Cardiac septum (tissue), 1 donor: ENCODE measurements around the gene TUNAR. TPM values are rescaled to one million over a fixed set of nuclear protein-coding genes. Genes with fewer than 3 reads are reported as not detected.

Source experiments
- DNase-seq: peaks from one replicate; pipeline ENCODE4 v3.0.0-alpha.2; 2020; ENCODE audit warnings: low spot score
- intact Hi-C: fragments of 100-400 bp; cut with DNase I; formaldehyde crosslinking; loops from one replicate; pipeline ENCODE4 v1.14.0; 2022
- total RNA-seq: library from RNA; stranded (reverse); fragmentation: NEBNext Ultra II Directional; extraction: Animal tissue kit (Norgen Biotek cat#: 25700); gene quantifications from one replicate; pipeline ENCODE4 v1.2.1, GENCODE V29; 2021
- donor health status: DM: no; HTN: no; CAD: no.

TUNAR gene
- total RNA-seq, 1 donor from 2014 or later, result not detected

- intact Hi-C loops, result no loop called here
These were observed 5.9 kb upstream of the TUNAR start for GRCh38 chr14:95870772-95871171.

GRCh38 chr14:95871531-95871930 lies 5.1 kb upstream of the TUNAR start:
- intact Hi-C loops, result no loop called here
- DNase-seq, result no peak

More at GRCh38 chr14:95870772-95871171, 5.9 kb upstream of the TUNAR start:
- DNase-seq, result no peak

- intact Hi-C loops, result no loop called here
- DNase-seq, result no peak
These were observed 3.9 kb upstream of the TUNAR start for GRCh38 chr14:95872777-95873176.

GRCh38 chr14:95875831-95876760 lies 536 bp upstream of the TUNAR start:
- intact Hi-C loops, result no loop called here
- no peak for DNase-seq

- no peak for DNase-seq
- intact Hi-C loops, result no loop called here
These were observed 1.0 kb downstream of the TUNAR start for GRCh38 chr14:95877633-95878032.

- intact Hi-C loops, result no loop called here
- no peak for DNase-seq
These were observed 7.7 kb downstream of the TUNAR start for GRCh38 chr14:95884377-95884776.

- intact Hi-C loops, result no loop called here
These were observed 8.6 kb downstream of the TUNAR start for GRCh38 chr14:95885278-95885677.

GRCh38 chr14:95885866-95886265 lies 9.2 kb downstream of the TUNAR start:
- intact Hi-C loops, result no loop called here
- DNase-seq, result no peak

More at GRCh38 chr14:95885278-95885677, 8.6 kb downstream of the TUNAR start:
- DNase-seq, result no peak

- DNase-seq, result no peak
- intact Hi-C loops, result no loop called here
These were observed 9.9 kb downstream of the TUNAR start for GRCh38 chr14:95886366-95887056.

GRCh38 chr14:95887351-95887750 lies 10.7 kb downstream of the TUNAR start:
- DNase-seq, result no peak
- intact Hi-C loops, result no loop called here

- intact Hi-C loops, result no loop called here
- no peak for DNase-seq
These were observed 12.8 kb downstream of the TUNAR start for GRCh38 chr14:95889236-95889979.

- intact Hi-C loops, result no loop called here
- DNase-seq, result no peak
These were observed 15.1 kb downstream of the TUNAR start for GRCh38 chr14:95891742-95892141.

GRCh38 chr14:95892142-95892541 lies 15.5 kb downstream of the TUNAR start:
- DNase-seq, result no peak
- intact Hi-C loops, result no loop called here

GRCh38 chr14:95895720-95896119 lies 19.1 kb downstream of the TUNAR start:
- intact Hi-C loops, result no loop called here

GRCh38 chr14:95896498-95897135 lies 20.0 kb downstream of the TUNAR start:
- no peak for DNase-seq
- intact Hi-C loops, result no loop called here

More at GRCh38 chr14:95895720-95896119, 19.1 kb downstream of the TUNAR start:
- DNase-seq, result no peak

GRCh38 chr14:95897280-95897679 lies 20.6 kb downstream of the TUNAR start:
- intact Hi-C loops, result no loop called here
- no peak for DNase-seq

GRCh38 chr14:95901054-95901453 lies 24.4 kb downstream of the TUNAR start:
- intact Hi-C loops, result no loop called here
- no peak for DNase-seq

- intact Hi-C loops, result no loop called here
- DNase-seq, result no peak
These were observed 25.7 kb downstream of the TUNAR start for GRCh38 chr14:95902273-95902826.

GRCh38 chr14:95903165-95903564 lies 26.5 kb downstream of the TUNAR start:
- no peak for DNase-seq
- intact Hi-C loops, result no loop called here
